GM18498 (cell line): ENCODE measurements around the gene CCDC9B.

Source experiments
- ATAC-seq: cut with Tn5 transposase; IDR thresholded peaks from one replicate; pipeline ENCODE4 v1.9.1; 2021; ENCODE audit warnings: mild to moderate bottlenecking, moderate library complexity; ENCODE audit not compliant: unreplicated experiment

Gene CCDC9B

GRCh38 chr15:40293905-40294895 is 46.5 kb downstream of the CCDC9B start:
- no peak for ATAC-seq

DNA sequence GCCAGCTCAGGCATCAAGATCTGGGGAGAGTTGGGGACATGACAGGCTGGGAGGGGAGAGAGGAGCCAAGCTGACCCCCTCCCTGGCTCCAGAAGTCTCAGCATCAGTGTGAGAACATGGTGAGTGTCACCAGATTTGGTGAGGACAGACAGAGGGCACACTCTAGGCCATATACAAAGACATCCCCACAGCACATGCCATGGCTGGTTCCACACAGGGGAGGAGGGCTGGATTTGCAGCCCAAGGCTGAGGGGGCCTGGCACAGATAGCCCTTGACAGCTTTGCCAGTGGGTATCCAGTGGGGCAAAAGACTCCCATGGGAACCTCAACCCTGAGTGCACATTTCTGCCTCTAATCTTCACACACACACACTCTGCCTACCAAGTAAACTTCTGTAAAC is 47.7 kb downstream of the CCDC9B start:
- no peak for ATAC-seq

- no peak for ATAC-seq
These were observed 48.5 kb downstream of the CCDC9B start for GRCh38 chr15:40292246-40292645.

DNA sequence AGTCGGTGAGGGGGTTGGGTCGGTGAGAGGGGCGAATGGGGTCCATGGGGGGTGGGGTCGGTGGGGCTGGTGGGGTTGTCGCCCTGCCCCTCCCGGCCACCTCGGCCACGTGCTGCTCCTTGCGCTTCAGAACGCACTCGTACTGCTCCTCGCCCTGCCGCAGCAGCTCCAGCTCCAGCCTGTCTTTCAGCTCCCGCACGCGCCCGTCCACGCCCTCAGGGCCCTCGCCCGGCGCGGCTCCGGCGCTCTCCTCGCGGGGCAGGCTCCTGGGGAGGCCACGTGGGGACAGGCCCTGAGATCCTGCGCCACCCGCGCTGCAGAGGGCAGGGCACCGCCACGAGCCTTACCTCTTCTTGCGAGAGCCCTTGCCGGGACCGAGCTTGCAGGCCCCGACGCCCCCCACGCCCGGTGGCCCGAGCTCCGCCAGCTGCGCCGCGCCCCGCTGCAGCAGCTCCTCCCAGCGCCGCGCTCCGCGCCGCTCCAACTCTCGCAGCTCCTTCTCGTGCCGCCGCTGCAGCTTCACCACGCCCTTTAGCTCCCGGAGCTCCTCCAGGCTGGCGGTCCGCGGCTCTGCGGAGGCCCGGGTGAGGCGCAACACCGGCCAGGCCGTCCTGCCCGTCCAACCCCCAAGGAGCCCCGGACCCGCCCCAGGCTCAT is 49.7 kb downstream of the CCDC9B start:
- no peak for ATAC-seq

DNA sequence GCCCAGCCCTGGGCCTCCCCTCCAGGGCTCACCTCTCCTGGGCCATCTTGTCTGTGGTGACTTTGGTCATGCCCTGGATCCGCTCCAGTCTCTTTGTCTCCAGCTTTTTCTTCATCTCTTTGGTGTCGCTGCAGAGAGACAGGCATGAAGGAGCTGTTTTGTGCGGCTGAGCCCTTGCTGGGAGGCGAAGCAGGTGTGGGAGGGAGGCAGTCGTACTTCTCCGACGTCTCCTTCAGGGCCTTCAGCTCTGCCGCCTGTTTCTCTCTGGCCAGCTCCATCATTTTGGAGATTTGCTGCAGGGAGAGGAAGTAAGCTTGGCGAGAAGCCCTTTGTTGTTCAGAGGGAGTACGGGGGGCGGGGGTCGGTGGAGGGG is 50.2 kb downstream of the CCDC9B start:
- no peak for ATAC-seq

DNA sequence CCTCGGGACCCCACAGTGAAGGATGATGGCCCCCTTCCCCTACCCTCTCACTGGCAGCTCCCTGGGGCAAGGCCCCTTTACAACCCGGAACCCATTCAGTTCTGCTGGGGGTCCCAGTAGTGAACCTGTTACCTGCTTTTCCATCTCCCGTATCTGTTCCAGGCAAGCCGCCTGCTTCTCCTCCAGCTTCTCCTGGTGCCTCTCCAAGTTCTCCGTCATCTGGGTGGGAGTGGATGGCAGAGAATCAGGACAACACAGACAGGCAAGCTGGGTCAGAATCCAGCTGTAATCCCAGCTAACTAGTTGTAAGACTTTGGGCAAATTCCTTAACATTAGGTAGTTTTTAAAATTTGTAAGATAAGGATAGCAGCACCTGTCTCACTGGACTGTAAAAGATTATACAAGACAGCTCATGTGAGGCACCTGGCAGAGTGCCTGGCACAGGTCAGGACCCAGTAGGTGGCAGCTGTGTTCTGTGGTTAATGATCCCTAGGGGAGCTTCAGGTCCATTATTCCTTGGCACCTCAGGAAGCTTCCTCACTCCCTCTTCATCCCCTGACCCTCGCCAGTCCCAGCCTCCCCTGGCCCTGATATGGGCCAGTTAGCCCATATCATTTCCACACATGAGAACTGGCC is 51.5 kb downstream of the CCDC9B start:
- no peak for ATAC-seq

- no peak for ATAC-seq
These were observed 52.8 kb downstream of the CCDC9B start for GRCh38 chr15:40287968-40288367.

GRCh38 chr15:40287505-40287904 is 53.2 kb downstream of the CCDC9B start:
- ATAC-seq, result no peak

DNA sequence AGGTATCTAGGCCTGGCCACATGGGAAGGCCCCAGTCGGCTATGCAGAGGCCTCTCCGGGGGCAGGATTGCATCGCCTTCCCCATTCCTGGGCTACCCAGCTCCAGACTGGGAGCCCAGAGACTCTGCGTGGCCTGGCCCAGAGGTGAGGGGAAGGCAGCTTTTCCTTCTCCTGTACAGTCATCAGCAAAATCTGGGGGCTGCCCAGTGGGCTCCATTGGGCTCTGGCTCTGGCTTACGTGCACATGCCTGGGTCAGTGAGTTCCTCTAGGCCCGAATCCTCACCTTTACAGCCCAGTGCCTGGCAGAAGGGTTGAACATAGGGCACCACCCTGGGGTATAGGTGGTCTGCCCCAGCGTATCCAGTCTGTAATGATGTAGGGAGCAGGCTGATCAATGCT is 53.9 kb downstream of the CCDC9B start:
- ATAC-seq, result no peak

DNA sequence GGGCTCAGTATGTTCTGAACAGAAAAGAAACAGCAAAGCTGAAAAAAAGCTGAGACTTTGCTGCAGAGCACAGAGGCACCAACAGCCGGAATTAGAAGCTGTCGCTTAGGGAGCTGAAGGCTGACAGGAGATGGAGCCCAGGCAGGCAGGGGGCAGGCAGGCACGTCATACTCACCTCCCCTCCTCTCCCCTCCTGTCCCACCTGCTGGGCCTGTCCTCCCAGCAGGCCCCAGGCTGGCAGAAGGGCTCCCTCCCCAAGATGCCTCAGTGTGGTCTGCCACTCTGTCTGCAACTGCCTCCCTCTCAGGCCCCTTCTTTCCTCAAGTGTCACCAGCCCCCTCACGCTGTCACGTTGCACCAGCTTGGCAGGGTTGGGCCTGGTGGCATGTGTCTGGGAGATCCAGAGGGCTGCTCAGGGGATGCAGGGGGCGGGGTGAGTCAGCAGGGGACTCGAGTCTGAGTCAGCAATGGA is 54.6 kb downstream of the CCDC9B start:
- no peak for ATAC-seq

GRCh38 chr15:40285554-40286011 is 55.2 kb downstream of the CCDC9B start:
- no peak for ATAC-seq

GRCh38 chr15:40285151-40285550 is 55.6 kb downstream of the CCDC9B start:
- no peak for ATAC-seq

DNA sequence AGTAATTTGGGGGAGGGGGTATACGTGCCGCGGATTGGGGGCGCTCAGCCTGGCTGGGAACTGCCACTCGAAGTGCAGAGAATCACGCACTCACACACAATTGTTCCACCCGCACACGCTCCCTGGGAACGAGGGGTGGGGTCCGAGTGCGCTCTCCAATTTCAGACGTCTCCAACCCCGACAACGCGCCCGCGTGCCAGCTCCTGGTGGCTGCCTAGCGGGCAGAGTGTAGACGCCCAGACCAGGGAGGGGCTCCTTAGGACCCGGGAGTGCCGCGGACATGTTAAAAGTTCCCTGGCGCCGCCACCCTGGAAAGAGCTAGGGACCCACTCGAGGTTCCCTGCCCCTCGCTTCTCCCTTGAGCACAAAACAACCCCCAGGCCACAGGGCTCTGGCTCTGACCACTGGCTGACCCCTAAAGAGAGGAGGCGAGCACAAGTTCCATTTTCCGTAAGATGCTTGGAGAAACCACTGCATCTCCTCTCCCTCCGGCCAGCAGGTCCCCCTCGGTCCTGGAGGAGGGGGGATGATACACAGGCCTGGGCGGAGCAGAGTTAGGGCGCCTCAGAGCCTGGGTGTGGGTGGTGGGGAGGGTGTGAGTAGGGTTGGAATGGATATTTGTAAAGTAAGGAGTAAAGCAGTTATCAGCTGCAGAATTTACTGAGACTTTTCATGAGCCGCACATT is 57.0 kb downstream of the CCDC9B start:
- ATAC-seq, result no peak

DNA sequence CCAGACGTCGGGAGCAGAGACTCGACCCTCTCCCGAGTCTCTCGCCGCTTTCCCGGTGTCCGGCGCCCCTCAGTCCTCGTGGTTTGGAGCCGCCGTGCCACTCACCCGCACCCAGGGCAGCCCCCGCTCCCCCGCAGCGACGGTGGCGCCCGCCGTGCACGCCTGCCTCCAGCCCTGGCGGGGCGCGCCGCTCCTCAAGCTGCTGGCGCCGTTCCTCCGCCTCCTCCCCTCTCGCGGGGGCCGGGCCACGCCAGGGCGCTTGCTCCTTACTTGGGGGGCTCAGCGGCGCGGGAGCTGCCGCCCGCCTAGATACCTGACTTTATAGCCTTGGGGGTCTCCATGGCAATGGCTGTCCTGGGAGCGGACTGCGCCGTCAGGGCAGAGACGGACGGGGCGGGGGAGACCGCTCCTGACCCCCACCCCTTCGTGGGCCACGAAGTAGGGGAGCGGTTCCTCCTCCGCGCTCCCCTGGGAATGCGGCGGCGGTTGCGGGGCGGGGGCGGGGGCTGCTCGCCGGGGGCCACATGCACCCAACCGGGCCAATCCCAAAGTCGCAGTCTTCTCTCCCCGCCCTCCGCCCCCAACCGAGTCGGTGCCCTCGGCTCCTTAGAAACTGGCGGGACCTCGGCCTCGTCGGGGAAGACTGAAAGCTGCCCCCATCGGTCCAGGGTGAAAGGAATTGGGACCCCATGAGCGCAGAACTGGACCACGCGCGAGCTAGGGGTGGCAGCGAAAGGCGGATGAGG is 57.7 kb downstream of the CCDC9B start, which contains the start of gene ANKRD63:
Gene ANKRD63 (minus strand): TSS at position 196 of the 746 bp plus-strand sequence. CDS start 478 bp downstream, outside the sequence.
- peak; percentile 46 for ATAC-seq

- peak; percentile 44 for ATAC-seq
These were observed 58.4 kb downstream of the CCDC9B start for GRCh38 chr15:40282147-40282868.

DNA sequence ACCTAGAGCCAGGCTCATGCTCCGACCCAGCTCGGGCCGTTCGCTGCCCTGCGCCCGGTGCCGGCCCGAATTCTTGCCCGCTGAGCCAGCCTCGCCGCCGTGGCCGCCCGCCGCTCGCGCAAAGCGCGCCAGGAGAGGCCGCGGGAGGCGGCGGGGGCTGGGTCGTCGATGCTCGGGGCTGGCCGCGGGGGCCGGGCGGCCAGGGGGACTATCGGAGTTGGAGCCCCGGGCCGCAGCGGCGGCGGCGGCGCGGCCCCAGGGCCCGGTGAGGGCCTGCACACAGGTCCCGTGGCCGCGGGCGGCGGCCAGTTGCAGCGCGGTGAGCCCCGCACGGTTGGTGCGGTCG is 59.0 kb downstream of the CCDC9B start:
- ATAC-seq, result no peak
